GM18507 (cell line): Measurements from ENCODE around the gene STOML1.
"Not testable (repeated sequence)": the region's sequence is repeated elsewhere in the genome, so short reads cannot be mapped to it uniquely, and the experiment has no call there.

Experiments used
- DNase-seq: peaks from one replicate; pipeline ENCODE4 v3.0.0; 2011; ENCODE audit warnings: low read depth; ENCODE audit not compliant: insufficient read length; ENCODE audit errors: extremely low spot score
- FAIRE-seq: peaks from 2 replicates; lab custom pipeline; 2011; peaks lifted over from hg19 to GRCh38; lab: Jason Lieb, UNC

The STOML1 gene

GRCh38 chr15:73939138-73939537 is 53.0 kb downstream of the STOML1 start:
- no peak for FAIRE-seq
- DNase-seq, result no peak

DNA sequence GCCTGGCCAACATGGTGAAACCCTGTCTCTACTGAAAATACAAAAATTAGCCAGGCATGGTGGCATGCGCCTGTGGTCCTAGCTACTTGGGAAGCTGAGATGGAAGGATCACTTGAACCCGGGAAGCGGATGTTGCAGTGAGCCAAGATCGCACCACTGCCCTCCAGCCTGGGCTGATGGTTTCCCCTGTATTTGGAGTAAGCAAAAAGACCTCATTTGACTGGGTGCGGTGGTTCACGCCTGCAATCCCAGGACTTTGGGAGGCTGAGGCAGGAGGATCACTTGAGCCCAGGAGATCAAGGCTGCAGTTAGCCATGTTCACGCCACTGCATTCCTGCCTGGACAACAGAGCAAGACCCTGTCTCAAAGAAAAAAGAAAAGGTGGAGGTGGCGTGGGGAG is 53.6 kb downstream of the STOML1 start:
- not testable (repeated sequence) for FAIRE-seq, DNase-seq

DNA sequence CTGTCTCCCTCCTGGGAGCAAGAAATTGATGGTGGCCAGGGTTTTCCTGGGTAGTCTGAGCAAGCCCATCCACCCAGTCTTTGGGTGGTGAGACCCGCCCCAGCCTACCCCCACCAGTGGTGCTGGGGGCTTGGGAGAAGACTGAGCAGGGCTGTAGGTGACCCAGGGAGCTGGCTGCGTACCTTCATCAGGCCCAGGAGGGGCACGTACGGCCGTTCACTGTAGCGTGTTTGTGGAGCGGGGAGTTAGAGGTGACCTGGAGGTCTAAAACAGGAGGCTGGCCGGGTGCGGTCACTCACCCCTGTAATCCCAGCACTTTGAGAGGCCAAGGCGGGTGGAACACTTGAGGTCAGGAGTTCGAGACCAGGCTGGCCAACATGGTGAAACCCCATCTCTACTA is 54.4 kb downstream of the STOML1 start:
- FAIRE-seq, result no peak
- no peak for DNase-seq

DNA sequence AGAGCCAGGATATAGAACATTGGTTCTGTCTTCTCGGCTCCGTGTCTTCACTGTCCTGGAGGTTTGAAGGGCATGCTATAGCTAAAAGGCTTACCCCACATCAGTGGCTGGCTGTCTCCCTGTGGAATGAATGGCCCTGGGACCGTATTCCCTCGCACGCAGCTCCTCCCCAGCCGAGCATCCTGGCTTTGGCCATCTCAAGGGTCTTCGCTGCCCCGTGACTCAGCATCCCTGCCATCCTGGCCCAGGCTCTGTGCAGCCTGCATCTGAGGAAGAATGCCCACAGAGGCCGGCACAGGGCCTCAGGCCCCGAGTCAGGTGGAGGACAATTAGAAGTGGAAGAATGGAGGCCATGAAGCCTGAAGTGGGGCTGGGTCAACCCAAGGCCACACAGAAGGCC is 54.8 kb downstream of the STOML1 start:
- no peak for FAIRE-seq
- no peak for DNase-seq

DNA sequence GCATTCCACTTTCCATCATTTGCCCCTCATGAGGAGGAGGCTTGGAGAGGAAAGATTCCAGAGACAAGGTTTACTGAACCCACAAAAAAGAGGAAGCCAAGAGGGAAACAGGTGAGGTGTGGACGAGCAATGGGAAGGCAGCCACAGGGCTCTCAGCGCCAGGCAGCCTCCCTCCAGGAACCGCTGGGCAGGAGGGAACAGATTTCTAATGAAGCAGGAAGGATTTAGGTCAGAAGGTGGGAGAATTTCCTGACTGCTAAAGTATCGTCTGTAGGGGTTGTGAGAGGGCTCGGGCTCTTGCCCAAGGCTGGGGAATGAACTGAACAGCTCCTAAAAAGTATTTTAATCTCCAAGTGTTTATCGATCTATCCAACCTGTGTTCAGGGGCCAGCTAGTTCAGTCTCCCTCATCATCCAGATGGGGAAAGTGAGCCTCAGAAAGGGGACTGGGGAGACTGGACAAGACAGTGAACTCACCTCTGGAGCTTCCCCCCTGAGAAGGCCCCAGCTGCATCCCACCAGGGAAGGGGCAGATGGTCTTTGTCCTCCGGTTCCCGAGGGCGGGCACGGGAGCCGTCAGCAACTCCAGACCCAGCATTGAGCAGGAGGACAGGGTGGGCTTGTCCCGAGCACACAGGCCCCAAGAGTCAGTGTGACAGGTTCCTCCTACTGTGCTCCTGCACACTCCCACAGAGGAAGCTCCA is 55.4 kb downstream of the STOML1 start:
- FAIRE-seq, result no peak
- no peak for DNase-seq

GRCh38 chr15:73936181-73936580 is 55.9 kb downstream of the STOML1 start:
- no peak for DNase-seq
- FAIRE-seq, result no peak

DNA sequence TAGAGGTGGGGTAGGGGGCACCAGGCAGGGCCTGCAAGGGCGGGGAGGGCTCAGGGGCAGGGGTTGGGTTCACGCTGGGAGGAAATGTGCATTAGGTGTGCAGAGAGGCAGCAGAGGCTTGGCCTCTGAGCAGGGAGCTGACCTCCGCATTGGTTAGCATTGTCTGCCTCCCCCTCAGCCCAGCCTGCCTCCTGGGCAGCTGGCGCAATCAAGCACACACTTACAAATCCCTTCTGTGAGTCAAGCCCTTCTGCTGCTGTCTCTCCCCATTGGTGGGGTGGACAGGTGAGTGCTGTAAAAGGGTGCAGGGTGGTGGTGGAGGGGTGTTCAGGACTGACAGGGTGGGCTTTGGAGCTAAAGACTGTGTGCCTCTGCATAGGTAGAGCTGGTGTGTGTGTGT is 56.5 kb downstream of the STOML1 start:
- FAIRE-seq (no peak), DNase-seq (no peak)

GRCh38 chr15:73934281-73934680 is 57.8 kb downstream of the STOML1 start:
- FAIRE-seq, result no peak
- DNase-seq, result no peak

DNA sequence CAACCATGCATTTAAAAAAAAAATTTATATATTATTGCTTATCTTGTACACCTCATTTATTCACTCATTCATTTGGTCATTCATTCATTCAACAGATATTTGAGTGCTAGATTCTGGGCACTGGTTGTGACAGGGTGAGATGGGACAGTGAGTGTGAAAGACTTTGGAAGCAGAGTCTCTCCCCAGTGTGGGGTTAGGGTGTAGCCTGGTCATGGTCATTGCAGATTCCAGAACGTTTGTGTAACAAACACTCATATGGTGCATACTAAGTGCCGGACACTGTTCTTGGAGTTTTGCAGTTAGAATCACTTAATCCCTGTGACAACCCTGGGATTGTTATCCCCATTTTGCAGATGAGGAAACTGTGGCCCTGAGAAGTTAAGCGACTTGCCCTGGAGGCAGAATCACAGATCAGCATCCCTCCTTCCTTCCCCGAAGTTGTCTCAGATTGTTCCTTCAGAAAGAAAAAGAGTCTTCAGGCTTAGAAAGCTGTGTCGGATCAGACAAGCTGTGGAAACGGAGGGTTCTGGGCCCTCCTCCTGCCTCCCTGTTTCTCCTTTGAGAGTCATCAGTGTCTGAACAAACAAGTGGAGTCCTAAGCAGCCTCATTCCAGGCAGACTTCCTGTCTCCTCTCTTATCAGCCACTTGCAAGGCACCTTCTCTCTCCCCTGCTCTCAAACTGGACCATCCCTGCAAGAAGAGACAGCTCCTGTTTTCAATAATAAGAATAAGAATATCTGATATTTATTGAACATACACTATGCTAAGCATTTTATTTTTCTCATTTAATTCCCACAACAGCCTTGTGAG is 59.5 kb downstream of the STOML1 start:
- DNase-seq (no peak), FAIRE-seq (no peak)

DNA sequence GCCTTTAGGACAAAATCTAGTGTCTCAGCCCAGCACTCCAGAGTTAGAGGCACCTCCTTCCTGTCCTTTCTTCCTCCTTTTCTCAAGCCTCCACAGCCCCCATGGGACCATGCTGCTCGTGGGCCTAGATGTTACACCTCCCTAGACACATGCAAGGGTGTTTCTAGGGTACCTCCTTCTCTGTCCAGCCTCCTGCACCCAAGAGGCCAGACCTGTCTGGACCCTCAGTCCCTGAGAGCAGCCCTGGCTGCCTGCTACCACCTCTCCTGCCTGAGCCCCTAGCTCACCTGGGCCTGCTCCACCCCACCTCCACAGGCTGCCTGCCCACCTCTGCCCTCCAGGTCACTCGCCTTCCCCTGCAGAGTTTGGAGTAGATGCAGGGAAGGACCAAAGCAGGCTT is 60.7 kb downstream of the STOML1 start:
- no peak for DNase-seq
- no peak for FAIRE-seq

GRCh38 chr15:73930790-73931281 is 61.3 kb downstream of the STOML1 start:
- no peak for DNase-seq
- FAIRE-seq, result no peak

DNA sequence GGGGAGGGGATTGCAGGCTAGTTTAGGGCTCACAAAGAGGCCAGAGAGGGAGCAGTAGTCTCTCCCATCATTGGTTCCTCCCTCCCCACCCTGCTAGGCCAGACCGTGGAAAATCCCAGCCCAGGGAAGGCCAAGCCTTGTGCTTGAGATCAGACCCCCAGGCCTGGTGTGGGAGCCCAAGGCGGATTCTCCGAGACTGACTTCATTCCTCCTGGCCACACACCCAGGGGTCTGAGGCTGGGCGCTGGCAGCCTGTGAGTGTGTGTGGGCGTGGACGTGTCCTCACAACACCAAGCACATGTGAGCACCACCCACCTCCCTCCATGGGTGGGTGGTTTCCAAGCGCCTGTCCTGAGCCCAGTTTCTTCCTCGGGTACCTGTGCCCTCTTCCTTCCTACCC is 61.7 kb downstream of the STOML1 start:
- FAIRE-seq (no peak), DNase-seq (no peak)

- FAIRE-seq, result no peak
These were observed 63.0 kb downstream of the STOML1 start for GRCh38 chr15:73928971-73929627.

More at GRCh38 chr15:73928971-73929627, 63.0 kb downstream of the STOML1 start:
- DNase-seq, result no peak
